Chondrocyte (in vitro differentiated cells): Measurements from ENCODE around the gene ZSCAN22. TPM values are rescaled to one million over a fixed set of nuclear protein-coding genes. Genes with fewer than 3 reads are reported as not detected.

Experiments
- DNase-seq: peaks from one replicate; pipeline ENCODE4 v3.0.0; 2021; ENCODE audit warnings: mixed read lengths, low spot score
- H3K27ac Mint-ChIP-seq: one replicate; pipeline ENCODE4 v1.8.0; 2021; ENCODE audit warnings: mild to moderate bottlenecking, moderate library complexity, mixed read lengths; ENCODE audit not compliant: unreplicated experiment
- H3K27me3 Mint-ChIP-seq: 2 replicates; pipeline ENCODE4 v1.8.0; 2021; ENCODE audit warnings: low read depth, mixed read lengths
- H3K36me3 Mint-ChIP-seq: 2 replicates; pipeline ENCODE4 v1.8.0; 2021; ENCODE audit warnings: low read depth, mixed read lengths
- H3K4me1 Mint-ChIP-seq: 2 replicates; pipeline ENCODE4 v1.8.0; 2021; ENCODE audit warnings: low read depth, mild to moderate bottlenecking, mixed read lengths
- H3K4me3 Mint-ChIP-seq: one replicate; pipeline ENCODE4 v1.8.0; 2021; ENCODE audit warnings: mild to moderate bottlenecking, moderate library complexity, mixed read lengths; ENCODE audit not compliant: unreplicated experiment
- H3K9me3 Mint-ChIP-seq: 2 replicates; pipeline ENCODE4 v1.8.0; 2021; ENCODE audit warnings: low read depth, mixed read lengths
- CTCF ChIP-seq: fragments of 200-600 bp; sonication (generic); IDR thresholded peaks from 2 replicates; pipeline ENCODE4 v1.5.0; 2021; ENCODE audit warnings: antibody characterized with exemption, mild to moderate bottlenecking, moderate library complexity
- long read RNA-seq: library from polyadenylated mRNA; stranded (forward); transcript quantifications from one replicate; pipeline ENCODE4 v2.0.0, GENCODE V29; 2021
- total RNA-seq: library from RNA; stranded (reverse); gene quantifications from 3 replicates; pipeline ENCODE4 v1.2.1, GENCODE V29; 2021

The ZSCAN22 gene
- total RNA-seq: 2.8 to 3.2 TPM (median 3.0 TPM) in 3 replicates
- long read RNA-seq, full-length matches to known transcripts: 5 of 9 reads
- long read RNA-seq, partial matches to known transcripts: 0 of 9 reads
- long read RNA-seq, other reads (novel, unspliced or antisense): 4 of 9 reads

GRCh38 chr19:58326914-58327726 lies at the start of gene ZSCAN22:
TSS of gene ZSCAN22 (plus strand) at chr19:58326994. CDS start at chr19:58334803, 7,809 bp downstream.
- Mint-ChIP-seq H3K36me3 (no peaks in the 10 kb centered on the region), H3K27me3 (no peaks in the 10 kb centered on the region), H3K4me3 (no peak within 1 kb of the TSS), H3K4me1 (peaks cover 6% of the 10 kb centered on the region), H3K9me3 (no peaks in the 10 kb centered on the region), H3K27ac (no peak within 1 kb of the TSS)
- peak; percentile 99 for DNase-seq
- no peak for TF ChIP-seq CTCF

GRCh38 chr19:58277197-58277596 lies 49.6 kb upstream of the ZSCAN22 start:
- no peak for TF ChIP-seq CTCF
- H3K27ac Mint-ChIP-seq: no peak overlapping the region
- no peak for DNase-seq
- H3K36me3 Mint-ChIP-seq: peaks cover 22% of the 10 kb centered on the region
- no peaks in the 10 kb centered on the region for H3K27me3 Mint-ChIP-seq
- peaks cover 14% of the 10 kb centered on the region for H3K9me3 Mint-ChIP-seq
- peak overlapping the region; percentile 93 for H3K4me3 Mint-ChIP-seq
- H3K4me1 Mint-ChIP-seq: peaks cover 41% of the 10 kb centered on the region

- DNase-seq: no peak
- Mint-ChIP-seq H3K4me1 (peaks cover 42% of the 10 kb centered on the region), H3K9me3 (peaks cover 14% of the 10 kb centered on the region), H3K4me3 (peak overlapping the region; percentile 93), H3K36me3 (peaks cover 19% of the 10 kb centered on the region), H3K27me3 (no peaks in the 10 kb centered on the region), H3K27ac (peak overlapping the region; percentile 95)
- no peak for TF ChIP-seq CTCF
Measured at GRCh38 chr19:58277748-58278540, 48.9 kb upstream of the ZSCAN22 start.

- H3K27ac Mint-ChIP-seq: peak within 1 kb of the TSS; percentile 95
- peaks cover 42% of the 10 kb centered on the region for H3K4me1 Mint-ChIP-seq
- peak; percentile 100 for DNase-seq
- H3K27me3 Mint-ChIP-seq: no peaks in the 10 kb centered on the region
- H3K36me3 Mint-ChIP-seq: peaks cover 19% of the 10 kb centered on the region
- peak; percentile 42 for TF ChIP-seq CTCF
- H3K4me3 Mint-ChIP-seq: peak within 1 kb of the TSS; percentile 93
- H3K9me3 Mint-ChIP-seq: peaks cover 14% of the 10 kb centered on the region
Measured at GRCh38 chr19:58278541-58279041, 48.2 kb upstream of the ZSCAN22 start, which contains the start of gene ZNF8. TSS of gene ZNF8 (plus strand) at chr19:58278955. CDS start at chr19:58279082, 127 bp downstream.
